Endothelial cell (in vitro differentiated cells): ENCODE measurements around the gene STIP1. TPM values are rescaled to one million over a fixed set of nuclear protein-coding genes. Genes with fewer than 3 reads are reported as not detected.
A peak's percentile ranks its signal among the peaks of the same experiment; 100 is the strongest.

Source experiments
- DNase-seq: peaks from one replicate; pipeline ENCODE4 v3.0.0; 2021; ENCODE audit warnings: low spot score
- H3K27ac Mint-ChIP-seq: one replicate; pipeline ENCODE4 v1.8.0; 2021; ENCODE audit warnings: mixed read lengths, inconsistent platforms; ENCODE audit not compliant: unreplicated experiment
- H3K27me3 Mint-ChIP-seq: one replicate; pipeline ENCODE4 v1.8.0; 2021; ENCODE audit warnings: mild to moderate bottlenecking, moderate library complexity, mixed read lengths, inconsistent platforms; ENCODE audit not compliant: unreplicated experiment
- H3K36me3 Mint-ChIP-seq: one replicate; pipeline ENCODE4 v1.8.0; 2021; ENCODE audit warnings: mild to moderate bottlenecking, low read depth, mixed read lengths, inconsistent platforms; ENCODE audit not compliant: unreplicated experiment
- H3K4me1 Mint-ChIP-seq: one replicate; pipeline ENCODE4 v1.8.0; 2021; ENCODE audit warnings: mild to moderate bottlenecking, mixed read lengths, inconsistent platforms; ENCODE audit not compliant: unreplicated experiment
- H3K4me3 Mint-ChIP-seq: one replicate; pipeline ENCODE4 v1.8.0; 2021; ENCODE audit warnings: mild to moderate bottlenecking, mixed read lengths, inconsistent platforms; ENCODE audit not compliant: unreplicated experiment
- H3K9me3 Mint-ChIP-seq: one replicate; pipeline ENCODE4 v1.8.0; 2021; ENCODE audit warnings: mixed read lengths, inconsistent platforms; ENCODE audit not compliant: unreplicated experiment
- CTCF ChIP-seq: fragments of 200-600 bp; sonication (generic); IDR thresholded peaks from one replicate; pipeline ENCODE4 v1.5.0; 2021; ENCODE audit warnings: antibody characterized with exemption; ENCODE audit not compliant: unreplicated experiment
- total RNA-seq: library from RNA; stranded (reverse); fragmentation: NEBNext Ultra II Directional; extraction: Animal tissue kit (Norgen Biotek cat#: 25700); gene quantifications from one replicate; pipeline ENCODE4 v1.2.1, GENCODE V29; 2021; ENCODE audit not compliant: unreplicated experiment

The STIP1 gene
- total RNA-seq, 1 donor from 2014 or later, result 124 TPM

- Mint-ChIP-seq H3K27me3 (peaks cover 19% of the 10 kb centered on the region), H3K4me3 (peak overlapping the region; percentile 59), H3K4me1 (peaks cover 6% of the 10 kb centered on the region), H3K36me3 (peaks cover 5% of the 10 kb centered on the region), H3K27ac (no peak overlapping the region), H3K9me3 (no peaks in the 10 kb centered on the region)
- DNase-seq, result no peak
- no peak for TF ChIP-seq CTCF
These were observed 46.4 kb downstream of the STIP1 start for GRCh38 chr11:64232182-64232966.

- Mint-ChIP-seq H3K4me3 (peak overlapping the region; percentile 59), H3K27me3 (peaks cover 20% of the 10 kb centered on the region), H3K9me3 (no peaks in the 10 kb centered on the region), H3K27ac (no peak overlapping the region), H3K4me1 (peaks cover 3% of the 10 kb centered on the region), H3K36me3 (peaks cover 5% of the 10 kb centered on the region)
- no peak for DNase-seq
- TF ChIP-seq CTCF, result no peak
These were observed 47.0 kb downstream of the STIP1 start for GRCh38 chr11:64232967-64233315.

GRCh38 chr11:64233913-64234586 is 48.1 kb downstream of the STIP1 start, which contains the start of gene VEGFB:
VEGFB (plus strand) TSS chr11:64234584; CDS start chr11:64234834, 250 bp downstream.
- peaks cover 17% of the 10 kb centered on the region for H3K27me3 Mint-ChIP-seq
- H3K27ac Mint-ChIP-seq, result no peak within 1 kb of the TSS

GRCh38 chr11:64234647-64235379 is 48.8 kb downstream of the STIP1 start:
- peaks cover 7% of the 10 kb centered on the region for H3K4me1 Mint-ChIP-seq
- no peak for TF ChIP-seq CTCF
- H3K4me3 Mint-ChIP-seq, result peak overlapping the region; percentile 83
- peaks cover 5% of the 10 kb centered on the region for H3K36me3 Mint-ChIP-seq
- no peaks in the 10 kb centered on the region for H3K9me3 Mint-ChIP-seq
- no peak overlapping the region for H3K27ac Mint-ChIP-seq
- peaks cover 21% of the 10 kb centered on the region for H3K27me3 Mint-ChIP-seq
- no peak for DNase-seq

More at GRCh38 chr11:64233913-64234586, 48.1 kb downstream of the STIP1 start, which contains the start of gene VEGFB:
- peak within 1 kb of the TSS; percentile 83 for H3K4me3 Mint-ChIP-seq
- H3K36me3 Mint-ChIP-seq, result peaks cover 5% of the 10 kb centered on the region
- peaks cover 7% of the 10 kb centered on the region for H3K4me1 Mint-ChIP-seq
- no peak for DNase-seq
- no peak for TF ChIP-seq CTCF
- H3K9me3 Mint-ChIP-seq, result no peaks in the 10 kb centered on the region
